HEK293 (cell line): ENCODE data around the gene GNG12.

Experiments
- CTCF ChIA-PET: fragments of 350-600 bp; formaldehyde crosslinking; extraction: SDS; loops from one replicate; lab custom pipeline; 2021; ENCODE audit warnings: antibody characterized with exemption; lab: Yijun Ruan, JAX
- POLR2A ChIA-PET: fragments of 300-600 bp; formaldehyde crosslinking; extraction: SDS; loops from one replicate; lab custom pipeline; 2020; ENCODE audit warnings: antibody characterized with exemption, inconsistent platforms; lab: Yijun Ruan, JAX
- H3K27ac ChIP-seq: fragments of 200-500 bp; sonication (Bioruptor generic); 2 replicates; pipeline ENCODE4 v1.5.1; 2014; ENCODE audit warnings: low read depth, low read length, control low read depth, inconsistent platforms; ENCODE audit errors: extremely low read depth
- H3K36me3 ChIP-seq, 2 experiments: fragments of 200-500 bp in 1 of 2; sonication (Bioruptor generic) in 1 of 2; 1 replicate in 1 of 2; 2 replicates in 1 of 2; pipeline ENCODE4 v1.5.1; 2014 to 2017; ENCODE audit warnings: inconsistent platforms in 2 of 2, low read length in 2 of 2; ENCODE audit not compliant: control insufficient read depth in 2 of 2, insufficient read depth in 1 of 2
- H3K4me1 ChIP-seq: fragments of 200-500 bp; sonication (Bioruptor generic); 2 replicates; pipeline ENCODE4 v1.5.1; 2014; ENCODE audit warnings: mild to moderate bottlenecking, low read length, inconsistent platforms; ENCODE audit not compliant: control insufficient read depth, insufficient read depth
- H3K4me3 ChIP-seq: 2 replicates; pipeline ENCODE4 v1.5.1; 2011; ENCODE audit warnings: low read depth, mild to moderate bottlenecking, control low read depth, low read length, moderate library complexity
- H3K9me3 ChIP-seq: fragments of 200-500 bp; sonication (Bioruptor generic); 2 replicates; pipeline ENCODE4 v1.5.1; 2014; ENCODE audit warnings: low read depth, low read length, inconsistent platforms; ENCODE audit not compliant: control insufficient read depth, insufficient read depth
- GLIS1 ChIP-seq: fragments of 450-650 bp; formaldehyde crosslinking; IDR thresholded peaks from 2 replicates; pipeline ENCODE4 v1.5.1; 2016; ENCODE audit warnings: missing biosample characterization, missing genetic modification characterization
- PRDM1 ChIP-seq: fragments of 450-650 bp; formaldehyde crosslinking; IDR thresholded peaks from 2 replicates; pipeline ENCODE4; 2016; ENCODE audit warnings: missing biosample characterization, missing genetic modification characterization
- SETDB1 ChIP-seq: IDR thresholded peaks from one replicate; pipeline ENCODE4 v1.6.1; 2017; ENCODE audit warnings: mild to moderate bottlenecking, low read length, moderate library complexity, mixed read lengths; ENCODE audit not compliant: insufficient read length
- ZBTB48 ChIP-seq: fragments of 450-650 bp; formaldehyde crosslinking; IDR thresholded peaks from 2 replicates; pipeline ENCODE4 v1.5.1; 2016; ENCODE audit warnings: missing biosample characterization, missing genetic modification characterization
- ZNF114 ChIP-seq: fragments of 450-650 bp; formaldehyde crosslinking; IDR thresholded peaks from 2 replicates; pipeline ENCODE4 v1.5.0; 2017; ENCODE audit warnings: missing biosample characterization, missing genetic modification characterization
- ZNF140 ChIP-seq: fragments of 450-650 bp; formaldehyde crosslinking; IDR thresholded peaks from 2 replicates; pipeline ENCODE4 v1.5.1; 2016; ENCODE audit warnings: missing biosample characterization, missing genetic modification characterization
- ZNF221 ChIP-seq: fragments of 450-650 bp; formaldehyde crosslinking; IDR thresholded peaks from 2 replicates; pipeline ENCODE4 v1.5.1; 2017; ENCODE audit warnings: missing biosample characterization, missing genetic modification characterization, borderline replicate concordance
- ZNF350 ChIP-seq: fragments of 450-650 bp; formaldehyde crosslinking; IDR thresholded peaks from 2 replicates; pipeline ENCODE4 v1.5.0; 2017; ENCODE audit warnings: missing biosample characterization, mild to moderate bottlenecking, missing genetic modification characterization
- ZNF366 ChIP-seq: fragments of 450-650 bp; formaldehyde crosslinking; conservative IDR thresholded peaks from 2 replicates; pipeline ENCODE4 v1.5.1; 2016; ENCODE audit warnings: missing biosample characterization, missing genetic modification characterization
- ZNF433 ChIP-seq: fragments of 450-650 bp; formaldehyde crosslinking; IDR thresholded peaks from 2 replicates; pipeline ENCODE4 v1.5.1; 2016; ENCODE audit warnings: missing biosample characterization, missing genetic modification characterization, low read depth
- ZNF544 ChIP-seq: fragments of 450-650 bp; formaldehyde crosslinking; IDR thresholded peaks from 2 replicates; pipeline ENCODE4 v1.5.0; 2017; ENCODE audit warnings: missing biosample characterization, missing genetic modification characterization
- ZNF600 ChIP-seq: fragments of 450-650 bp; formaldehyde crosslinking; IDR thresholded peaks from 2 replicates; pipeline ENCODE4 v1.5.1; 2016; ENCODE audit warnings: missing biosample characterization, missing genetic modification characterization
- ZNF610 ChIP-seq: fragments of 450-650 bp; formaldehyde crosslinking; IDR thresholded peaks from 2 replicates; pipeline ENCODE4 v1.5.1; 2016; ENCODE audit warnings: missing biosample characterization, missing genetic modification characterization, borderline replicate concordance
- ZNF621 ChIP-seq: fragments of 450-650 bp; formaldehyde crosslinking; IDR thresholded peaks from 2 replicates; pipeline ENCODE4 v1.5.1; 2017; ENCODE audit warnings: missing biosample characterization, missing genetic modification characterization
- ZNF776 ChIP-seq: fragments of 450-650 bp; formaldehyde crosslinking; IDR thresholded peaks from 2 replicates; pipeline ENCODE4 v1.5.0; 2017; ENCODE audit warnings: missing biosample characterization, missing genetic modification characterization, borderline replicate concordance
- ZNF777 ChIP-seq: fragments of 450-650 bp; formaldehyde crosslinking; IDR thresholded peaks from 2 replicates; pipeline ENCODE4 v1.5.1; 2017; ENCODE audit warnings: missing biosample characterization, missing genetic modification characterization, borderline replicate concordance
- ZSCAN16 ChIP-seq: fragments of 450-650 bp; formaldehyde crosslinking; IDR thresholded peaks from 2 replicates; pipeline ENCODE4 v1.5.1; 2016; ENCODE audit warnings: missing biosample characterization, missing genetic modification characterization
- ZXDB ChIP-seq: fragments of 450-650 bp; formaldehyde crosslinking; IDR thresholded peaks from 2 replicates; pipeline ENCODE4 v1.5.1; 2016; ENCODE audit warnings: missing biosample characterization, missing genetic modification characterization
- TF ChIP-seq, protein P1 (sequence below): fragments of 450-650 bp; formaldehyde crosslinking; IDR thresholded peaks from 2 replicates; pipeline ENCODE4 v1.5.1; 2016; ENCODE audit warnings: missing biosample characterization, missing genetic modification characterization
- TF ChIP-seq, protein P2 (sequence below): fragments of 450-650 bp; formaldehyde crosslinking; IDR thresholded peaks from 2 replicates; pipeline ENCODE4 v1.5.1; 2016; ENCODE audit warnings: missing biosample characterization, missing genetic modification characterization, borderline replicate concordance
- TF ChIP-seq, protein P3 (sequence below): fragments of 450-650 bp; formaldehyde crosslinking; IDR thresholded peaks from 2 replicates; pipeline ENCODE4 v1.5.1; 2016; ENCODE audit warnings: missing biosample characterization, missing genetic modification characterization
- TF ChIP-seq, protein P4 (sequence below): fragments of 450-650 bp; formaldehyde crosslinking; IDR thresholded peaks from 2 replicates; pipeline ENCODE4 v1.5.1; 2016; ENCODE audit warnings: missing biosample characterization, missing genetic modification characterization

The GNG12 gene

DNA sequence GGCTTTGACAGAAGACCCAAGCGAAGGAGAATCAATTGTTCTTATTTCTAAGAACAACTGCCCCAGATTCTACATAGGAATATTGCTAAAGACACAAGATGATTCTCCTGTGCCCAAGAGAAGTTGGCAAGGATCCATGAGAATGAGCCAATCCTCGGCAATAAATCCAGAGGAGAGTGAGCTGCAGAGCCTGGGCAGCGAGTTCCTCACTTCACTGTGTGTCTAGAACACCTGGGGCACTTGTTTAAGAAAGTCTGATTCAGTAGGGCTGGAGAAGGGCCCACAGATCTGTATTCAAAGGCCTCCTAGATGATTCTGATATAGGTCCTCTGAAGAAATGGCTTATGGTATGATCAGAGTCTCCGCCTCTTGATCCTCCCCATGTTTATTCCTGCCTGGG is 116.5 kb downstream of the GNG12 start (continued):
- no peak for TF ChIP-seq ZNF433

DNA sequence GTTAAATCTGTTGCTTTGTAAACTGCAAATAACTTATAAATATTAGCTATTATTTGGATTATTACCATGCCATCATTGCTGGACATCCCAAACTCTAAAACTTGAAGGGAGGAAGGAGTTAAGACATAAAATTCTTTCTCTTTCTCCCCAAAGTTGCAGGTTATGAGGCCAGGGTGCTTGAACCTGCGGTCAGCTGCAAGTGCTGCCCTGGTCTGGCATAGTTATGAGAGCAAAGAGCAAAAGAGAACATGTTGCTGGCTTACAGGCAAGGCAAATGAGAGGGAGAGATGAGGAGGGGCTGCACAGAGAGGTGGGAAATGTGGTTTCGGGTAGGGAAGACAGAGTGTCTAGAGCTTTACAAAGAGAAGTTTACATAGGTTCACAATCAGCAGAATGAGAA is 117.4 kb downstream of the GNG12 start:
- POLR2A ChIA-PET: no interaction called here
- Histone ChIP-seq H3K4me3 (no peak overlapping the region), H3K9me3 (no peaks in the 10 kb centered on the region), H3K27ac (no peak overlapping the region), H3K36me3 (no peaks in the 10 kb centered on the region), H3K4me1 (peaks cover 31% of the 10 kb centered on the region)
- CTCF ChIA-PET: interaction anchor here (0.6 to 1.0 kb wide), 3 partner anchors 11 to 45 kb away, joined by 3 to 6 read pairs (median 3); partner anchors contain the start of gene GADD45A
- TF ChIP-seq ZNF621 (tag by site-specific recombination) (no peak), ZNF221 (tag by site-specific recombination) (no peak), ZNF776 (tag by site-specific recombination) (no peak), ZNF544 (tag by site-specific recombination) (no peak), ZSCAN16 (tag by site-specific recombination) (no peak), GLIS1 (no peak), ZNF350 (tag by site-specific recombination) (no peak), ZNF777 (no peak), ZNF610 (tag by site-specific recombination) (no peak), ZNF114 (tag by site-specific recombination) (no peak), ZXDB (tag by site-specific recombination) (no peak)
- TF ChIP-seq, protein P1, sequence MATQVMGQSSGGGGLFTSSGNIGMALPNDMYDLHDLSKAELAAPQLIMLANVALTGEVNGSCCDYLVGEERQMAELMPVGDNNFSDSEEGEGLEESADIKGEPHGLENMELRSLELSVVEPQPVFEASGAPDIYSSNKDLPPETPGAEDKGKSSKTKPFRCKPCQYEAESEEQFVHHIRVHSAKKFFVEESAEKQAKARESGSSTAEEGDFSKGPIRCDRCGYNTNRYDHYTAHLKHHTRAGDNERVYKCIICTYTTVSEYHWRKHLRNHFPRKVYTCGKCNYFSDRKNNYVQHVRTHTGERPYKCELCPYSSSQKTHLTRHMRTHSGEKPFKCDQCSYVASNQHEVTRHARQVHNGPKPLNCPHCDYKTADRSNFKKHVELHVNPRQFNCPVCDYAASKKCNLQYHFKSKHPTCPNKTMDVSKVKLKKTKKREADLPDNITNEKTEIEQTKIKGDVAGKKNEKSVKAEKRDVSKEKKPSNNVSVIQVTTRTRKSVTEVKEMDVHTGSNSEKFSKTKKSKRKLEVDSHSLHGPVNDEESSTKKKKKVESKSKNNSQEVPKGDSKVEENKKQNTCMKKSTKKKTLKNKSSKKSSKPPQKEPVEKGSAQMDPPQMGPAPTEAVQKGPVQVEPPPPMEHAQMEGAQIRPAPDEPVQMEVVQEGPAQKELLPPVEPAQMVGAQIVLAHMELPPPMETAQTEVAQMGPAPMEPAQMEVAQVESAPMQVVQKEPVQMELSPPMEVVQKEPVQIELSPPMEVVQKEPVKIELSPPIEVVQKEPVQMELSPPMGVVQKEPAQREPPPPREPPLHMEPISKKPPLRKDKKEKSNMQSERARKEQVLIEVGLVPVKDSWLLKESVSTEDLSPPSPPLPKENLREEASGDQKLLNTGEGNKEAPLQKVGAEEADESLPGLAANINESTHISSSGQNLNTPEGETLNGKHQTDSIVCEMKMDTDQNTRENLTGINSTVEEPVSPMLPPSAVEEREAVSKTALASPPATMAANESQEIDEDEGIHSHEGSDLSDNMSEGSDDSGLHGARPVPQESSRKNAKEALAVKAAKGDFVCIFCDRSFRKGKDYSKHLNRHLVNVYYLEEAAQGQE (tag by site-specific recombination): no peak

DNA sequence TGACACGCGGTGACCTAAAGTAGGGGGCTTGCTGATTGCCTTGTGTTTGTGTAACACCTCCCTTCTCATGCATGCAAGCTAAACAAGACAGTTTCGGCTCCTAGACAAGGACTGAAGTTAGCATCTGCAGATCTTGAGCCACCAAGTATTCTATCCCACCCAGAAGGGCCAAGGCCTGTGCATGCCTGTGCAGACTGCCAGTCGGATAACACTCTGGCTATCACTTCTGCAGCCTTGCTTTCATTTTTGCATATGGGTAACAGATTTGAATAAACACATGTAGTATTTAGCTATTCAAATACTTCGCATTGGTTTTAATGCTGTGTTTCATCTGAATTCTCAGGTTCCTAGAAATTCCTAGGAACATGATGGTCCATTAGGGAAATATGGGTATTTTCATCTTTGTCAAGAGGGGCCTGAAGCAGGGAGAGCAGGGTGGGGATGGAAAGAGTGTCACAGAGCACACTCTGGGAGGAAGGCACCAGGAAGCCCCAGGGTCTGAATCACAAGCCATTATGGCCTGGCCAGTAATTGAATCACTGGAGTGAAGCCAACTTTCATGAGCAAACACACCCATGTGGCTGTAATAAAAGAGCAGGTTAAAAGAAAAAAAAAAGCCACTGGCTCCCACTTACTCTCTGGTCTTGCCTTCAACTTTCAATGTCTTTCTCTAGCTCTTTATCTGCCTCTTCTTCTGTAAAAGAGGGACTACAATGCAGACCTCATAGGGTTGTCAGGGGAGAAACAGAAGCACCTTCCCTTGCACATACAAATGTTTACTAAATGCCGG is 120.0 kb downstream of the GNG12 start:
- Histone ChIP-seq H3K4me1 (peaks cover 20% of the 10 kb centered on the region), H3K36me3 (no peaks in the 10 kb centered on the region), H3K4me3 (no peak overlapping the region), H3K9me3 (no peaks in the 10 kb centered on the region), H3K27ac (peak overlapping the region; percentile 70)
- ChIA-PET POLR2A (interaction anchor here (0.6 to 1.3 kb wide), 3 partner anchors 27 to 44 kb away, joined by 3 to 5 read pairs (median 3); partner anchors contain the start of gene GADD45A), CTCF (interaction anchor here (0.6 to 1.6 kb wide), 7 partner anchors 9 to 464 kb away, joined by 3 to 4 read pairs (median 3); no protein-coding TSS in a partner anchor)
- TF ChIP-seq PRDM1 (peak; percentile 87), ZBTB48 (tag by site-specific recombination) (0 out of 2 replicates have a peak, but pooled peaks have one; percentile 23), SETDB1 (no peak), GLIS1 (peak; percentile 58), ZNF366 (tag by site-specific recombination) (peak; percentile 61), ZNF140 (tag by site-specific recombination) (no peak), ZNF600 (0 out of 2 replicates have a peak, but pooled peaks have one; percentile 55)
- TF ChIP-seq, protein P2, sequence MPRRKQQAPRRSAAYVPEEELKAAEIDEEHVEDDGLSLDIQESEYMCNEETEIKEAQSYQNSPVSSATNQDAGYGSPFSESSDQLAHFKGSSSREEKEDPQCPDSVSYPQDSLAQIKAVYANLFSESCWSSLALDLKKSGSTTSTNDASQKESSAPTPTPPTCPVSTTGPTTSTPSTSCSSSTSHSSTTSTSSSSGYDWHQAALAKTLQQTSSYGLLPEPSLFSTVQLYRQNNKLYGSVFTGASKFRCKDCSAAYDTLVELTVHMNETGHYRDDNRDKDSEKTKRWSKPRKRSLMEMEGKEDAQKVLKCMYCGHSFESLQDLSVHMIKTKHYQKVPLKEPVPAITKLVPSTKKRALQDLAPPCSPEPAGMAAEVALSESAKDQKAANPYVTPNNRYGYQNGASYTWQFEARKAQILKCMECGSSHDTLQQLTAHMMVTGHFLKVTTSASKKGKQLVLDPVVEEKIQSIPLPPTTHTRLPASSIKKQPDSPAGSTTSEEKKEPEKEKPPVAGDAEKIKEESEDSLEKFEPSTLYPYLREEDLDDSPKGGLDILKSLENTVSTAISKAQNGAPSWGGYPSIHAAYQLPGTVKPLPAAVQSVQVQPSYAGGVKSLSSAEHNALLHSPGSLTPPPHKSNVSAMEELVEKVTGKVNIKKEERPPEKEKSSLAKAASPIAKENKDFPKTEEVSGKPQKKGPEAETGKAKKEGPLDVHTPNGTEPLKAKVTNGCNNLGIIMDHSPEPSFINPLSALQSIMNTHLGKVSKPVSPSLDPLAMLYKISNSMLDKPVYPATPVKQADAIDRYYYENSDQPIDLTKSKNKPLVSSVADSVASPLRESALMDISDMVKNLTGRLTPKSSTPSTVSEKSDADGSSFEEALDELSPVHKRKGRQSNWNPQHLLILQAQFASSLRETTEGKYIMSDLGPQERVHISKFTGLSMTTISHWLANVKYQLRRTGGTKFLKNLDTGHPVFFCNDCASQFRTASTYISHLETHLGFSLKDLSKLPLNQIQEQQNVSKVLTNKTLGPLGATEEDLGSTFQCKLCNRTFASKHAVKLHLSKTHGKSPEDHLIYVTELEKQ: 0 out of 2 replicates have a peak, but pooled peaks have one; percentile 17
- TF ChIP-seq, protein P3, sequence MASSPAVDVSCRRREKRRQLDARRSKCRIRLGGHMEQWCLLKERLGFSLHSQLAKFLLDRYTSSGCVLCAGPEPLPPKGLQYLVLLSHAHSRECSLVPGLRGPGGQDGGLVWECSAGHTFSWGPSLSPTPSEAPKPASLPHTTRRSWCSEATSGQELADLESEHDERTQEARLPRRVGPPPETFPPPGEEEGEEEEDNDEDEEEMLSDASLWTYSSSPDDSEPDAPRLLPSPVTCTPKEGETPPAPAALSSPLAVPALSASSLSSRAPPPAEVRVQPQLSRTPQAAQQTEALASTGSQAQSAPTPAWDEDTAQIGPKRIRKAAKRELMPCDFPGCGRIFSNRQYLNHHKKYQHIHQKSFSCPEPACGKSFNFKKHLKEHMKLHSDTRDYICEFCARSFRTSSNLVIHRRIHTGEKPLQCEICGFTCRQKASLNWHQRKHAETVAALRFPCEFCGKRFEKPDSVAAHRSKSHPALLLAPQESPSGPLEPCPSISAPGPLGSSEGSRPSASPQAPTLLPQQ (tag by site-specific recombination): 0 out of 2 replicates have a peak, but pooled peaks have one; percentile 49
- TF ChIP-seq, protein P4, sequence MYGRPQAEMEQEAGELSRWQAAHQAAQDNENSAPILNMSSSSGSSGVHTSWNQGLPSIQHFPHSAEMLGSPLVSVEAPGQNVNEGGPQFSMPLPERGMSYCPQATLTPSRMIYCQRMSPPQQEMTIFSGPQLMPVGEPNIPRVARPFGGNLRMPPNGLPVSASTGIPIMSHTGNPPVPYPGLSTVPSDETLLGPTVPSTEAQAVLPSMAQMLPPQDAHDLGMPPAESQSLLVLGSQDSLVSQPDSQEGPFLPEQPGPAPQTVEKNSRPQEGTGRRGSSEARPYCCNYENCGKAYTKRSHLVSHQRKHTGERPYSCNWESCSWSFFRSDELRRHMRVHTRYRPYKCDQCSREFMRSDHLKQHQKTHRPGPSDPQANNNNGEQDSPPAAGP (tag by site-specific recombination): peak; percentile 67; the same call in 1 of the 2 replicates
